RWPE2 (cell line): Measurements from ENCODE around the gene POPDC2.

ENCODE experiments used
- ATAC-seq: fragments of 200-7000 bp; cut with Tn5 transposase; 3 replicates; pipeline ENCODE4 v1.9.1; 2021; ENCODE audit warnings: low read depth
- DNase-seq: peaks from one replicate; pipeline ENCODE4 v3.0.0-alpha.2; 2020; ENCODE audit warnings: low spot score
- H3K27ac ChIP-seq: fragments of 450-650 bp; 2 replicates; pipeline ENCODE4 v1.5.1; 2017; ENCODE audit warnings: mild to moderate bottlenecking; ENCODE audit not compliant: poor library complexity, severe bottlenecking
- H3K27me3 ChIP-seq: fragments of 250-450 bp; sonication (Bioruptor Pico); 2 replicates; pipeline ENCODE4 v1.5.1; 2021; ENCODE audit warnings: mild to moderate bottlenecking, moderate library complexity; ENCODE audit not compliant: insufficient read depth, poor library complexity, severe bottlenecking
- H3K36me3 ChIP-seq: fragments of 250-450 bp; sonication (Bioruptor Pico); 2 replicates; pipeline ENCODE4 v1.5.1; 2020; ENCODE audit warnings: low read depth, mild to moderate bottlenecking, moderate library complexity
- H3K4me1 ChIP-seq: fragments of 250-450 bp; sonication (Bioruptor Pico); 2 replicates; pipeline ENCODE4 v1.5.1; 2021; ENCODE audit warnings: mild to moderate bottlenecking, moderate library complexity; ENCODE audit not compliant: insufficient read depth, poor library complexity, severe bottlenecking
- H3K4me3 ChIP-seq: fragments of 250-450 bp; sonication (Bioruptor Pico); 2 replicates; pipeline ENCODE4 v1.5.1; 2021; ENCODE audit warnings: mild to moderate bottlenecking, moderate library complexity; ENCODE audit not compliant: severe bottlenecking
- H3K9me3 ChIP-seq: fragments of 250-450 bp; sonication (Bioruptor Pico); 2 replicates; pipeline ENCODE4 v1.5.1; 2021; ENCODE audit warnings: mild to moderate bottlenecking, moderate library complexity; ENCODE audit not compliant: severe bottlenecking
- TF ChIP-seq, protein P1 (sequence below): fragments of 450-650 bp; IDR thresholded peaks from one replicate; pipeline ENCODE4 v1.5.1; 2017; ENCODE audit warnings: mild to moderate bottlenecking, moderate library complexity; ENCODE audit not compliant: poor library complexity, severe bottlenecking

POPDC2 gene

DNA sequence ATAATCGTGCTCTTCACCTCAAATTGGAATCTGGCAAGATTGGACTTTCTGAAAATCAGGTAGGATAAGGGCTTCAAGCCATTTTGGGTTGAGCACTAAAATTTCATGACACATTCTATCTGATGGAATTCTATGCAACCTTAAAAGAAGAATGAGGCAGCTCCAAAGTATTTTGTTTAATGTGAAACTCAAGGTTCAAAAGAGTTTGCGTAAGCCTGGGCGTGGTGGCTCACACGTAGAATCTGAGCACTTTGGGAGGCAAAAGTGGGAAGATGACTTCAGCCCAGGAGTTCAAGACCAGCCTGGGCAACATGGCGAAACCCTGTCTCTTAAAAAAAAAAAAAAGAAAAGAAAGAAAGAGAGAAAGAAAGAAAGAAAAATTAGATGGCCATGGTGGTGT, 66.3 kb downstream of the POPDC2 start:
- Histone ChIP-seq H3K4me3 (no peak overlapping the region), H3K9me3 (no peaks in the 10 kb centered on the region), H3K27ac (no peak overlapping the region), H3K27me3 (no peaks in the 10 kb centered on the region), H3K4me1 (no peaks in the 10 kb centered on the region), H3K36me3 (no peaks in the 10 kb centered on the region)
- TF ChIP-seq, protein P1, sequence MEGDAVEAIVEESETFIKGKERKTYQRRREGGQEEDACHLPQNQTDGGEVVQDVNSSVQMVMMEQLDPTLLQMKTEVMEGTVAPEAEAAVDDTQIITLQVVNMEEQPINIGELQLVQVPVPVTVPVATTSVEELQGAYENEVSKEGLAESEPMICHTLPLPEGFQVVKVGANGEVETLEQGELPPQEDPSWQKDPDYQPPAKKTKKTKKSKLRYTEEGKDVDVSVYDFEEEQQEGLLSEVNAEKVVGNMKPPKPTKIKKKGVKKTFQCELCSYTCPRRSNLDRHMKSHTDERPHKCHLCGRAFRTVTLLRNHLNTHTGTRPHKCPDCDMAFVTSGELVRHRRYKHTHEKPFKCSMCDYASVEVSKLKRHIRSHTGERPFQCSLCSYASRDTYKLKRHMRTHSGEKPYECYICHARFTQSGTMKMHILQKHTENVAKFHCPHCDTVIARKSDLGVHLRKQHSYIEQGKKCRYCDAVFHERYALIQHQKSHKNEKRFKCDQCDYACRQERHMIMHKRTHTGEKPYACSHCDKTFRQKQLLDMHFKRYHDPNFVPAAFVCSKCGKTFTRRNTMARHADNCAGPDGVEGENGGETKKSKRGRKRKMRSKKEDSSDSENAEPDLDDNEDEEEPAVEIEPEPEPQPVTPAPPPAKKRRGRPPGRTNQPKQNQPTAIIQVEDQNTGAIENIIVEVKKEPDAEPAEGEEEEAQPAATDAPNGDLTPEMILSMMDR: no peak
- DNase-seq (no peak), ATAC-seq (no peak)

DNA sequence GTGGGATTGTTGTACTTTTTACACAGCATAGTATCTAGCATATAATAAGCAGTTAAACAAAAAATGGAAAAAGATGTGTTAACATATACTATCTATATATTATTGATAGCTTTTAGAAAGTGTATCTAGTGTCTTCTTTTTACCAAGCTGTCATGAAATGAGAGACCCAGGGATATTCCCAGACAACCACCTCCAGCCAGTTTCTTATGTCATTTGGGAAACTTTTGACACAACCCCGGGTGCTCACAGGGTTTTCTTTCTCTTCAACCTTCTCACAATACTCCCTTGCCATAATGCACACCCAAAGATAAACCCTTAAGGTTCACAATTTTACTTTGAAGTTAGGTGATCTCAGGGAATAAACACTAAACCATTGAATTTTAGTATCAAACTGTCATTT, 67.5 kb downstream of the POPDC2 start:
- Histone ChIP-seq H3K4me1 (no peaks in the 10 kb centered on the region), H3K27ac (no peak overlapping the region), H3K4me3 (no peak overlapping the region), H3K9me3 (no peaks in the 10 kb centered on the region), H3K36me3 (no peaks in the 10 kb centered on the region), H3K27me3 (no peaks in the 10 kb centered on the region)
- TF ChIP-seq, protein P1: no peak
- ATAC-seq (no peak), DNase-seq (no peak)
